Activated CD8-positive, alpha-beta T cell treated with anti-CD3 and anti-CD28 coated beads for 36 hours (primary cell): ENCODE measurements around the gene PIK3R1. TPM values are rescaled to one million over a fixed set of nuclear protein-coding genes. Genes with fewer than 3 reads are reported as not detected.
A peak's percentile ranks its signal among the peaks of the same experiment; 100 is the strongest.

Experiments used
- ATAC-seq: fragments of 200-7000 bp; cut with Tn5 transposase; one replicate; pipeline ENCODE4 v1.10.0; 2021; ENCODE audit warnings: mild to moderate bottlenecking, moderate library complexity
- CTCF ChIA-PET: fragments of 350-600 bp; sonication (Branson Sonifier 250); formaldehyde crosslinking; loops from one replicate; lab custom pipeline; 2021; ENCODE audit warnings: antibody characterized with exemption; lab: Charles Lee
- POLR2A ChIA-PET: fragments of 350-600 bp; sonication (Branson Sonifier 250); formaldehyde crosslinking; loops from one replicate; lab custom pipeline; 2021; ENCODE audit warnings: antibody characterized with exemption; lab: Charles Lee
- DNase-seq: peaks from one replicate; pipeline ENCODE4 v3.0.0-alpha.2; 2020
- H3K27ac Mint-ChIP-seq: one replicate; pipeline ENCODE4 v1.8.0; 2021; ENCODE audit warnings: mild to moderate bottlenecking, mixed read lengths
- H3K27me3 Mint-ChIP-seq: one replicate; pipeline ENCODE4 v1.8.0; 2021; ENCODE audit warnings: mixed read lengths
- H3K36me3 Mint-ChIP-seq: one replicate; pipeline ENCODE4 v1.8.0; 2021; ENCODE audit warnings: low read depth, mixed read lengths
- H3K4me1 Mint-ChIP-seq: one replicate; pipeline ENCODE4 v1.8.0; 2021; ENCODE audit warnings: low read depth, mixed read lengths
- H3K4me3 Mint-ChIP-seq: one replicate; pipeline ENCODE4 v1.8.0; 2021; ENCODE audit warnings: mild to moderate bottlenecking, moderate library complexity, mixed read lengths
- H3K9me3 Mint-ChIP-seq: one replicate; pipeline ENCODE4 v1.8.0; 2021; ENCODE audit warnings: mixed read lengths
- CTCF ChIP-seq: fragments of 200-600 bp; IDR thresholded peaks from one replicate; pipeline ENCODE4 v1.8.0; 2022; ENCODE audit warnings: antibody characterized with exemption, mild to moderate bottlenecking
- intact Hi-C: fragments of 100-400 bp; cut with micrococcal nuclease; formaldehyde crosslinking; loops from one replicate; pipeline ENCODE4 v1.10.0; 2022
- total RNA-seq, 2 experiments: library from RNA; stranded (reverse); gene quantifications; one replicate each; pipeline ENCODE4 v1.2.3, GENCODE V29; 2021

The PIK3R1 gene
- total RNA-seq, 2 experiments from 2014 or later = 55.4 to 57.6 TPM

- intact Hi-C loops = no loop called here
- no peak for ATAC-seq
- CTCF ChIA-PET = interaction anchor here (1.0 to 1.8 kb wide), 3 partner anchors 8 to 22 kb away, joined by 3 to 4 read pairs (median 4); no protein-coding TSS in a partner anchor
- TF ChIP-seq CTCF = no peak
- Mint-ChIP-seq H3K4me3 (no peak overlapping the region), H3K36me3 (peaks cover 14% of the 10 kb centered on the region), H3K27ac (peak overlapping the region; percentile 44), H3K27me3 (no peaks in the 10 kb centered on the region), H3K9me3 (no peaks in the 10 kb centered on the region), H3K4me1 (peaks cover 83% of the 10 kb centered on the region)
- POLR2A ChIA-PET = interaction anchor here (1.3 kb wide), 1 partner anchor 47 kb away, joined by 4 read pairs; no protein-coding TSS in a partner anchor
- DNase-seq = no peak
Observed at GRCh38 chr5:68264024-68264956, 48.7 kb downstream of the PIK3R1 start.

GRCh38 chr5:68265347-68265746 lies 49.8 kb downstream of the PIK3R1 start:
- intact Hi-C loops = loop anchor here (5.0 kb wide), 1 partner anchor 48 kb away; the partner anchor contains the start of gene PIK3R1
- Mint-ChIP-seq H3K9me3 (no peaks in the 10 kb centered on the region), H3K4me1 (peaks cover 83% of the 10 kb centered on the region), H3K4me3 (no peak overlapping the region), H3K36me3 (peaks cover 9% of the 10 kb centered on the region), H3K27ac (peak overlapping the region; percentile 29), H3K27me3 (no peaks in the 10 kb centered on the region)
- no peak for DNase-seq
- TF ChIP-seq CTCF = no peak
- ATAC-seq = no peak
- CTCF ChIA-PET = interaction anchor here (1.4 to 1.8 kb wide), 3 partner anchors 10 to 13 kb away, joined by 3 to 7 read pairs (median 4); no protein-coding TSS in a partner anchor
- POLR2A ChIA-PET = no interaction called here

- no peaks in the 10 kb centered on the region for H3K9me3 Mint-ChIP-seq
- peak overlapping the region; percentile 58 for H3K27ac Mint-ChIP-seq
- no peaks in the 10 kb centered on the region for H3K27me3 Mint-ChIP-seq
- intact Hi-C loops = loop anchor here (5.0 kb wide), 1 partner anchor 49 kb away; the partner anchor contains the start of gene PIK3R1
- CTCF ChIA-PET = interaction anchor here (1.4 to 2.6 kb wide), 4 partner anchors 11 to 1019 kb away, joined by 3 to 10 read pairs (median 6); partner anchors contain the start of gene PIK3R1
- DNase-seq (no peak), ATAC-seq (no peak)
- no peak overlapping the region for H3K4me3 Mint-ChIP-seq
- no peak for TF ChIP-seq CTCF
- peaks cover 83% of the 10 kb centered on the region for H3K4me1 Mint-ChIP-seq
- peaks cover 4% of the 10 kb centered on the region for H3K36me3 Mint-ChIP-seq
- POLR2A ChIA-PET = interaction anchor here (1.8 kb wide), 1 partner anchor 50 kb away, joined by 8 read pairs; the partner anchor contains the start of gene PIK3R1
Observed at GRCh38 chr5:68265822-68266395, 50.4 kb downstream of the PIK3R1 start.

- no peaks in the 10 kb centered on the region for H3K27me3 Mint-ChIP-seq
- TF ChIP-seq CTCF = no peak
- CTCF ChIA-PET = interaction anchor here (1.2 to 2.6 kb wide), 7 partner anchors 9 to 1020 kb away, joined by 3 to 10 read pairs (median 5); partner anchors contain the start of gene PIK3R1
- POLR2A ChIA-PET = interaction anchor here (1.7 to 1.8 kb wide), 2 partner anchors 44 to 51 kb away, joined by 5 to 8 read pairs; partner anchors contain the start of gene PIK3R1
- intact Hi-C loops = loop anchor here (5.0 kb wide), 1 partner anchor 49 kb away; the partner anchor contains the start of gene PIK3R1
- H3K9me3 Mint-ChIP-seq = no peaks in the 10 kb centered on the region
- H3K36me3 Mint-ChIP-seq = peaks cover 4% of the 10 kb centered on the region
- DNase-seq (no peak), ATAC-seq (no peak)
- H3K4me1 Mint-ChIP-seq = peaks cover 84% of the 10 kb centered on the region
- H3K4me3 Mint-ChIP-seq = no peak overlapping the region
- H3K27ac Mint-ChIP-seq = no peak overlapping the region
Observed at GRCh38 chr5:68266457-68266856, 50.9 kb downstream of the PIK3R1 start.
